ENCODE data around the gene BBX. TPM values are rescaled to one million over a fixed set of nuclear protein-coding genes. Genes with fewer than 3 reads are reported as not detected.

The BBX gene
- total RNA-seq, 1 donor from 2014 or later = 56.0 TPM

DNA sequence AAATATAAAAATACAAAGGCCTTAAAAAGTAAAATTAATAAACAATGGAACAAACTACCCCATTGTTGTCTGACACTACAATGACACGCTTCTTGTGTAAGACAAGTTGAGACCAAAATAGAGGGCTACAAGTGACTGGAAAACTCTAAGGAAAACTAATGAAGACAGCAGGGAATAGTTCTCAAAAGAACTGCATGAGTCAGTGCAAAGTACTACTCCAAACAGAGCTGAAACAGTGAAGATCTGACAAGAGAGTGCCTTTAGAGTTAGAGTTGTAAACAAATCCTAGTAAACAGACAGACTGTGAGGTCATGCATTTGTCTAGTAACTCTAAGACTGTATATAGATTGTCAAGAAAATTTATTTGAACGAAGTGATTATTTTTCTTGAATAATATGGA, 233.9 kb downstream of the BBX start:
- DNase-seq = no peak

DNA sequence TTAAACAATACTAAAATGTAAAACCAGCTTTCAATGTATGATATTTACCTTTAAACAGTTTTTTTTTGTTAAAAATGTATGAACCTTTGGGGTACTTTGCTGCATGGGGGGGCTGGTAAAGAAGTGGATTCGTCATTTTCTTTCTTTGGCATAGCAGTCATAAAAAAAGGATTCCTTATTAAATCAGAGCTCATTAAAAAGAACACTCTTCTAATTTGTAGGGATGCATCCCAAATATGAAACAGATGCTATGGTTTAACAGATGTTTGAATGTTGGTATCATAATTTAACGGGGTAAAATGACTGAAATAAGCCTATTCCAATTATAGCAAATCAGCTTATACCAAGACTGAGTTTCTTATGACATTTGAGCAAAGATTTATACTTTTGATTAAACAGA, 234.4 kb downstream of the BBX start:
- no peak for DNase-seq

DNA sequence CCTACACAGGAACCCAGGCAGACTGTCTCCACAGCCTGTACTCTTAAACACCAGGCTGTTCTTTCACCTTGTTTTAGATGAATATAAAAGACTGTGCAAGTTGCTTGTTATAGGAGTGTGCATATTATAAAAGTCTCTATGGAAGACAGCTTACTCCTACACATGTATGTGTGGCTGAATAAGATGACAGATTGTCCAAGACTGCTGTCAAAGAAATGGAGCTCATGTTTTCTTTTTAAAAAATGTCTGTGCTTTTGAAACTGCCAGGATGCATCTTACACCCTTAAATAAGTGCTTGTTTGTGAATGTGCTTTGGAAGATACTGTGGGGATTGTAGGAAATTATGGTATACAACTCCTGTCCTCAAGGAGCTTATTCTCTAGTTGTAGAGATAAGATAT, 237.4 kb downstream of the BBX start:
- no peak for DNase-seq

DNA sequence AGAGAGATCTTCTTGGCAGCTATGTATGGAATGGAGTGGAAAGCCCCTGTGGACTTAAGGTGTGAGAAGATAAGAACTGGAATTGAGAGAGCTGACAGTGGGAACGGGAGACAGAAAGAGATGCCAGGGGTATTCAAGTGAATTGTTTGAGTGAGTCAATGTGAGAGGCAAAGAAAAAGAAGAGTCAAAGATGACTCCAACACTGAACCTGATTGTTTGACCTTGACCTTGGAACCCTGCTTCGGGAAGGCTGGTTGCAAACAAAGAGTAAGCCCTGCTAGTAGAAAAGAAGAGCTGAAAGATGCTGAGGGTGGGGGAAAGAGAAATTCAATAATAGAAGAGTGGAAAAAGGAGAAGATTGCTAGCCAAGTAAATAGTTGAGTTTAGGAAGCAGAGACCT, 238.6 kb downstream of the BBX start:
- no peak for DNase-seq

DNA sequence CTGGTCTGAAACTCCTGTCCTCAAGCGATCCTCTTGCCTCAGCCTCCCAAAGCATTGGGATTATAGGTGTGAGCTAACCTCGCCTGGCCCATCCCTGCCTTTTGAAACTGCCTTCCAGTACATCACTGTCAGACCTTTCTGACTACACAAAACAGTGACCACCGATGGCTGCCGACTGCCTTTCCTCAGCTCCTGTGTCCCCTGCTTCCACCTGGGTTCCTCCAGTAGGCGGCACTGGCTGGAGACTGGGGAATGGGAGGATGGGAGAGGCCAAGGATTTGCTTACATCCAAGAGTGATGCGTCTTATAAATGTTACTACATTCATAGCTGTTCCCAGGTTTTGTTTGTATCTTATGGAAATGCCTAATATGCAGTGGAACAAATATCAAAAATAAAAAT, 242.8 kb downstream of the BBX start:
- DNase-seq = no peak

DNA sequence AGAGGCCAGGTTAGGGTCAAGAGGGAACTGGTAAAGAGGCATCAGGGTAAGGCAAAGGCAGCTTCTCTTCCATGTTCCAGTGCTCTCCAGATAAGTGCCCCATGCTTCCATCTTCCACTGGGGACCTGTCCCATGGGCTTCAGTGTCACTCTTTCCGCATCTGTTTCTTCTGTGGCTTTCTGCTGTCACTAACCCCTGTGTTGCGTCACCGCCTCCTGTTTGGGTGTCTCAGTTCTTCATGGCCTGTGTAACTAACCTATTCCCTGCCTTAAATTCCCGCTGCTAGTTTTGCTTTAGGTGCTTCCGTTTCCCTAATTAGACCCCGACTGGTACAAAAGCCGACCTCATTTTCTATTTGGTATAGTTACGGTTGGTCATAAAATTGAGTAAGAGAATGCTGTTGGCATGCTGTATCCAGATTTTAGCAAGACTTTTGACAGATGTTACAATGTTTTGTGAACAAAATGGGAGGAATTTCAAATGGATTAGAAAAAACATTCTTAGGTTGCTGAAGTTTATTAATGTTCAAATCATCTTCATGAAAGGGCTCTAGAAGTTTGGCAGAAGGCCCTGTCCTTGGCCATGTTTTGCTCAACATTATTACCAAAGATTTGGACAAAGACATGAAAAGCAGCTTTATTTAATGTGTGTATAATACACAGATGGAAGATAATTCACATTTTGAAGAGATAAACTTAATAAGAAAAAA, 245.3 kb downstream of the BBX start:
- DNase-seq = no peak

DNA sequence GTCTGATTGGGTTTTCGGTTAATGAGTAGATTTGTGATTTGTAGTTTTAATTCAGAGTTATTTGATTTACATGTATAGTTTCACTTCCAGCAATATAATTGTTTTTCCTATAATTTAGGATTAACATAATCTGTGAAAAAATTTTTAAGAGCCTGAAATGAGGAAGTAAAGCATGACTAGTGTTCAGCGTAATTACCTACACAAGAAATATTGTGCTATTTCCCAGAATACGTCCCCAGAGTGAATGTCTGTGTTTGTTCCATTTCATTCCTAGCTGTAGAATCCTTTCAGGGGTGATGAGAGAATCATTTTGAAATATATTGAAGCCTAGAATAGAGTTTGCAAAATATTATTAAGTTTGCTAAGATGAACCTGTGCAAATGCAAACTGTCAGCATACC, 247.1 kb downstream of the BBX start:
- DNase-seq = no peak

DNA sequence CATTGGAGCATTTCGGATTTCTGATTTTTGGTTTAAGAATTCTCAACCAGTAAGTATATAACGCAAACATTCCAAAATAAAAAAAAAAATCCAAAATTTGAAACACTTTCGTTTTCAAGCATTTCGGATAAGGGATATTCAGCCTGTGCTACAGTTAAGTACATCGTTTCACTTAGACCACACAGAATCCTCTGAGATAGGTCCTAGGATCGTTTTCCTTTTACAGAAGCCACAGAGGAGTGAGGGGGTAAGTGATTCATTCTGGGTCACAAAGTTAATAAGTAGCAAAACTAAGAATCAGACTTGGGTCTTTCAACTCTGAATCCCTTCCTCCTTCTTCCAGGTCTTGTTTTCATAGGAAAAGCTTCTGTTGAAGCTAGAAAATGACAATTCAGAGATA, 249.3 kb downstream of the BBX start:
- DNase-seq = no peak

DNA sequence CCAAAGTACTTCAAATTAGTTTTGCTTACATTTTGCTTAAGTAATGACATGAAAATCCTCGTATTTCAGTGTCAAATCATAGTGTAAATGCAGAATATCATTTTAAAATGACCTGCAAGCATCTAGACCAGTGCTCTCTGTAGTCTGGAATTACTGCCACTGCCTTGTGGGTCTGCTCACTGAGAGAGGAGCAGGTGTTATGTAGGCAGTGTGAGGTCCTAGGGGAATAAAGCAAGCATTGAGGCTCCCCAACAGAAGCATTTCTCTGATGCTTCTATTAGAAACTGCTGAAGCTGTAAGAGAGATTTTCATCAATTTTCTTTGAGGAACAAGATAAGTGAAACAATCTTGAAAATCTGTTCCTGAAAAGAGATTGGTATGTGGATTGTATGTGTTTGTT, 253.2 kb downstream of the BBX start:
- DNase-seq = no peak

DNA sequence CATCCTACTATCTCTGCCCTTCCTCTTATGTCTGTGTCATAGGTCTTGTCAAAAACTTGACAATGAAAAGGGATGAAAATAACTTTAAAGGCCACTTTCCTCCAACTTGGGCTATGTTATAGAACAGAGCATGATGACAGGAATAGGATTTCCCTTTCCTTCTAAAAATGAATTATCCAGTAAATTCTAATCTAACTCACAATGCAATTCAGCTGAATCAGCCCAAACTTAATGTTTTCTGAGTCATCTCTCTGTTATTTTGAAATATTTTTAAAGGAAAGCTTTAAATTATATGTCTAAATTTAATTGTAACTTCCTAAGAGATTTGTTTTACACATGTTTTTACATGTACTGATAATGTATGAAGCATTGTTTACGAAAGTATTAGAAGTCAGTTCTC, 258.5 kb downstream of the BBX start:
- no peak for DNase-seq

DNA sequence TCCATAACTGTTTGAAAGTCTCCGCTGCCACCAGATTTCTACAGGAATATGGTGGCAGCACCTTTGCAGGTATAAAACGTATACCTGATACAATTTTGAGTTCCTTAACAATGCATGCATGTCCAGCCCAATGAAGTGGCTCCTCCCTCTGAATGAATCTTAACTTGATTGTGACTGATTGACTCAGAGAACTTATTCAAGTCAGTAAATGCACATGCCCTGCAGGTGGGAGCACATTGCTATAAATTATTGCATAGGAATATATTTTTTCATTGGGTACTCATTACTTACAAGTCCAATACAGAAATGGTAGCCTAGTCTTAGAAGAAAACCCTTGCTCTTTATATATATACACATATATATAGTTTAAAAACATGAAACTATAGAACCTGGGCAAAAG, 259.3 kb downstream of the BBX start:
- no peak for DNase-seq

DNA sequence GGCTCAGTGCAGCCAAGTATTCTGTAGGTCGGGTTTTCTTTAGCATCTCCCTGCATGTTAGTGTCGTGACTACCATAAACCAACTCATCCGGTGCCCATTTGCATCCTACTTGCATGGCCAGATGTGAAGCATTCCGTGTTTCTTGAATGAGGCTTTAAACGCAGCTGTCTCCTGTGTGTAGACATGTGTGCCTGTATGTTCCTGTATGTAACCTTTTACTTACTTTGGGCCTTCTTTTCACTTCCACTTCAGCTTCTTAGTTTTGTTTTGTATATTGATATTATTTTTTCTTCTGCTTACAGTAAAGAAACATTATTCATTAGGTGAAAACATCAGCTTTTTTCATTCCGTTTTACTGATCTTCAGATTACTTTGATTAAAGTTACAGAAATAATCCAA, 267.9 kb downstream of the BBX start:
- DNase-seq = no peak

DNA sequence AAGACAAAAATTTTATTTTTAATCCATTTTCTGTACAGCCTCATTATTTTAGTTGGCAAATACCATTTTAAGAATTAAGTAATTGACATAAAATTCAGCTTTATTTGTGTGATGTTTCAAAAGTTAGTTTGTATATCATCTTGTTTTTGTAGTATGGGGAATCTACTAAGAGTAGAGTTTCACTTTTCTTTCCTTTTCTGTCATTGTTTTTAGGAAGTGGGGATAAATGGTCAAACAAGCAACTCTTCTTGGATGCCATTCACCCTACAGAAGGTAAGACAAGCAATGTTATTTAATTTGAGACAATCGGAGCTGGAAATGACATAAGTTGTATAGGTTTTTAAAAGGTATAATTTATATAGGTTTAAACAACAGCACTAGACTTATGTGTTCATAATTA, 268.3 kb downstream of the BBX start:
- no peak for DNase-seq

DNA sequence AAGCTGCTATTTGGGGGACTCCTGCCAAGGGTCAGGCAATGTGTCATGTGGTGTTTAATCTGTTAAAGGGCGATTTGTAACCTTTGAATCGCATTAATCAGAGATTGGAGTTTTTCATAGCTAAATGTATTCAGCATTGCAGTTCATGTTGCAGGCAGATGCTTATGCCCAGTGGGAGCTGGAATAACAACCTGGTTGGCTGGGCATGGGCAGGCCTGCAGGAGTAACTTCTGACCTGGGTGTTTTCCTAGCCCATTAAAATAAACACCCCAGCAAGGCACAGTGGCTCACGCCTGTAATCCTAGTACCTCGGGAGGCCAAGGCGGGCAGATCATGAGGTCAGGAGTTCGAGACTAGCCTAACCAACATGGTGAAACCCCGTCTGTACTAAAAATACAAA, 268.7 kb downstream of the BBX start:
- DNase-seq = no peak

DNA sequence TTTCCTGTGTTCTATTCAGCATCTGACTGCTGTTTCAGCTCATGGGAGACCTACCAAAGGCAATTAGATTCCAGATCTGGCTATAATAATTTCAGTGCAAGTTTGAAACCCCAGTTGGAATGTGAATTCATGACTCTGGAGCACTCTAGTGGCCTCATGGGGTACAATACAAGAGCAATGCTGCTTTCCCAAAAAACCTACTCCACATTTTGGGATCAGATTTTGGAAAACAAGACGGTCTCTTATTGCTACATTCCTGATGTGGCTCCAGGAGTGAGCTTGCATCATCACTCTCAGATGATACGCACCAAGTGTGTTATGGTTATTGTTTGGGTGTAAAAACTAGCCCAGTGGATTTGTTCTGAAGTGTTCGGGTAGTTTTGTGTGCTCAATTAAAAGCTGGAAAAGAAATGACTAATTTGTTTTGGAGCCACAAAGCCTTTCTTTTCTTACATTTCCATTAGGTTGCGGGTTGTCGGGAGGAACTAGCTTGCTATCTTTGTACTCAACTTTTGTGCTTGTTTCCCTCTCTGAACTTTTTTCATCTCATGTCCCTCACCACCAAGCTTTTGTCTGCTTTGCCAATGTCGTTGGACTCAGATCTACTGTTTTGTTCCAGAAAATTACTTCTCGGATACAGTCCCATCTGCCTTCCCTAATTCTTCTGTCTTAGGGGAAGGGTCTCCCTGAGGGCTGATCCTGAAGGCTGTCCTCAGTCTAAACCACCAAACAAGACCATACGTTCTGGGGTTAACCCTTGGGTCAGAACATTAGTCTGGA, 272.1 kb downstream of the BBX start:
- DNase-seq = peak; percentile 3

DNA sequence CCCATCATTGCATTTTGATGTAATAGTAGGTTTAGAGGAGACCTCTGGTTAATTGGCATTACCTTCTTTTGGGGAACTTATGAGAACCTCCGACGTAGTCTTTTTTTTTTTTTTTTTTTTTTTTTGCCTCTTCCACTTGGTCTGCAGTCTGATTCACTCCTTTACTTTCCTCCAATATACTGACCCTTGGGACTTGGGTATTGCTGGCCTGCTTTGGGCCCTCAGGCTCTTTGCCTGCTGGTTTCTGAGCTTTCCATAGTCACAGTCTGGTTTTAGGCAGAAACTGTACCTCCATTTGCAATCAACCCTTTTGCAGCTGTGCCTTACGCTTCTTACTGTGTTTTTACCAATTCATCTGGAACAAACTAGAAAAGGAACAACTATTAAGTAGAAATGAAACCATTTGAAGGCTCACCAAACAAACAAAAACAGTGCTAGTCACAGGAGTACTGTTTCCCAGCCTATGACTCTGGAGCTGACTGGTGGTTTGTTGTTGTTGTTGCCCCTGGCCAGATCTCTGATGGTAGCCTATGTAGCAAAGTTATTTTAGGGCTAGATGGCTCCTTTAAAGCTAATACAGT, 272.8 kb downstream of the BBX start:
- no peak for DNase-seq

DNA sequence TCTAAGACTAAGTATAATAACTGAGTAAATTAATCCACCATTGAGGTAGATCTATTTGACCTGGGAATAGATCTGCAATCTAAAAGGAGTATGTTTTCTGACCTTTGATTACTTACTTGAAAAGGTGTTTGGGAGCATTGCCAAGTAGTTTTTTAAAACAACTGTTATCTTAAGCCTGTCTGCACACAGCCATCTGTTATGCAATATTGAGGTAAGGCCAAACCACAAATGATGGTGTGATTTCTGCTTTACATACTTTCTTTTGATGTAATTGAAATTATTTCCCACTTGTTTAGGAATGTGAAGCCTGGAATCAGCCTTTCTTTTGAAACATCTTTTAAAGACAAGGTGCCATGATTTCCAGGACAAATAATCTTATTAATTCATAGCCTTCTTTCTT, 274.0 kb downstream of the BBX start:
- DNase-seq = peak; percentile 10

DNA sequence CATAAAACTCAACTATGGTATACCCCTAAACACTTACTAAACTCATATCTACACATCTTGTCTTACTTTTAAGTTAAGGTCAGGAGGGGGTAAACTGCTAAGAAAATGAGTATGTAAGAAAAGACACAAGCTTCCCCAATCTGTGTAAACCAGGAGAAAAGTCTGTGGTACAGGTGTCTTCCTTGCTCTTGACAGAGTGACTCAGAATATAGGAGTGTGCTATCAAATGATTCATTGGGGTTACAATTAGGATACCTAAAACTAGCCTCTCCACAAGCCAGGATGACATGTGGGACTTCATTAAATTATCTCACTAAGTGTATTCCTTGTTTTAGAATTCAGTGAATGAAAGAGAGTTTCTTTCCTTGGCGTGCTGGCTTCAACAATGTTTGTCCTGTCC, 274.8 kb downstream of the BBX start:
- DNase-seq = no peak

DNA sequence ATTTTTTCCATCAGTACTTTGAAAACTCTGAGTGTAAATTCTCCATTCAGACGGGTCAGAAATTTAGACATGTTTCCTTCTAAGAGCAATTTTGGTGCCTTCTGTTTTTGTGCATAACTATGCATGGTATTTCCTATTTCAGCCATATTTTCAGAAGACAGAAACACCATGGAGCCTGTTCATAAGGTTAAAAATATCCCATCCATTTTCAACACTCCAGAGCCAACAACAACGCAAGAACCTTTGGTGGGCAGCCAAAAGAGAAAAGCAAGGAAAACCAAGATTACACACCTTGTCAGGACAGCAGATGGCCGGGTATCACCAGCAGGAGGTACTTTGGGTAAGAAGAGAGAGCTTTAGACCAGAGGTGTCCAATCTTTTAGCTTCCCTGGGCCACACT, 275.6 kb downstream of the BBX start:
- peak; percentile 47 for DNase-seq

DNA sequence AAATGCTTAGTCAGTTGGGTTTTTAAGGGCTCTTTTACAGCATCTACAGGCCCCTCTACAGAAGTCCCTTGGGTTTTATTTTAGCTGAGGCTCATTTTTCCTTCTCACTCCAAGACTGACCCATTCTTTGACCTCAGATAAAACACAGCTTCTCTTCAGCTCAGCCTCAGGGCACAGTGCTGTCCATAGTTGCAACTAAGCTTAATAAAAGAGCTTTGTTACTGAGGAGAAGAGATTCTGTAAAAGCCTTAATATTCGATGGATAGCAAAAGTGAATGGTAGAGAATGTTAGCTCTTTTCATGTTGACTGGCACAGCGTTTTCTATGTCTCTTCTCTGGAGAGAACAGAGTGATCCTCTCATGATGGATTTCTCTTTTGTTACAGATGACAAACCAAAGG, 277.9 kb downstream of the BBX start:
- no peak for DNase-seq

DNA sequence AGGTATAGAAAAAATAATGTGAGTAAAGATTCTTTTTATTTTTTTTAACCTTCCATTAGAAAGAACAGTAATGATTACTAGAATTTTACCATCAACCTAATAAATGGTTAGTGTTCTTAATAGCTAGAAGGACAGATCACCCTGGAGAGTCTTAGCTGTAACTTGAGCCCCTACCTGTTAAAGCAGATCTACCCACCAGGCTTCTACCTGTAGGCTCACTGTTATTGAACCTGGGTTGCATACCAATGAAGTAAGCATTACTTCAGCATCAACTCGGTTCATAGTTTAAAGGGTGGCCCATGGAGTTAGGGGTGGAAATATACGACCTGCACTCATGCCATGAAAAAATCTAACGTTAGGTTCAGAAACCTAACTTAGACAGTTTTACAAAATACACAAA, 280.4 kb downstream of the BBX start:
- no peak for DNase-seq

DNA sequence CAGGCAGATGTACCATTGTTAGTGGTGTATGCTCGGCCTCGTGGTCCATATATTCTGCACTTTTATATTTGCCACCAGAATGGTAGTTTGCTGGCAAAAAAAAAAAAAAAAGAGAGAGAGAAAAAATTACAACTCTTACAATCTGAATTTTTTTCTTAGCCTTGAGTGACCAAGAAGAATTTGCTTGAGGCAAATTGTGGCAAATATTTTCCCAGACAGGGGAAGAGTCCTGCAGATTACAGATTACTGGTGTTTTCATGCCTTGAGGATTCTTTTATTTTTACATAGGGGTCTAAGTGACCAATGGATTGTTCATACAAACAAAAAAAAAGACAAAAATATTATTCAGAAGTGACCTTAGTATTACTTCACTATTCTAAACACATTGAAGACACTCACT, 283.3 kb downstream of the BBX start:
- DNase-seq = no peak

DNA sequence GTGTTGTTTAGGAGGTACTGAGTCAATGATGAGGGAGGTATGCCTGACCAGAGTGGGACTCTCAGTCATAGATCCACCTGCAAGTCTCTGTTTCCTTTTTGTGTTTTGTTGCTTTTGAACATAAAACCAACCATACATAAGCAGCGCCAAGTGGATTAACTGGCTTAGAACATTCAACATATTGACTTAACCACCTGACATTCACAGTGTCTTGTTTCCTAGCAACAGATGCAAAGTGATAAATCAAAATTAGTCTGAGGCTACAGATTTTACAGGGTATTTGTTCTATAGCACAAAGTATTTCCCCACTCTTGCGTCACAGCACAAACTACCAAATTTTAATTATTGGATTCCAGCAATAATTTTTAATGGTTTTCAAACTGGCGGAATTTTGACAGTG, 283.8 kb downstream of the BBX start:
- DNase-seq = no peak

Data from dermis blood vessel endothelial cell (primary cell).